BLaER1 (cell line): ENCODE measurements around the gene RNF123.
A peak's percentile ranks its signal among the peaks of the same experiment; 100 is the strongest.

Source experiments
- H3K27ac ChIP-seq: shearing (Covaris generic); formaldehyde crosslinking; 2 replicates; pipeline ENCODE4 v1.8.1; 2022
- H3K27me3 ChIP-seq: shearing (Covaris generic); formaldehyde crosslinking; 2 replicates; pipeline ENCODE4 v1.8.1; 2022
- H3K36me3 ChIP-seq: shearing (Covaris generic); formaldehyde crosslinking; 2 replicates; pipeline ENCODE4 v1.8.1; 2022
- H3K4me1 ChIP-seq: shearing (Covaris generic); formaldehyde crosslinking; 2 replicates; pipeline ENCODE4 v1.8.1; 2022
- H3K4me2 ChIP-seq: shearing (Covaris generic); formaldehyde crosslinking; 2 replicates; pipeline ENCODE4 v1.8.1; 2022
- H3K4me3 ChIP-seq: shearing (Covaris generic); formaldehyde crosslinking; 2 replicates; pipeline ENCODE4 v1.8.1; 2022
- H3K9ac ChIP-seq: shearing (Covaris generic); formaldehyde crosslinking; 2 replicates; pipeline ENCODE4 v1.8.1; 2022
- H3K9me3 ChIP-seq: shearing (Covaris generic); formaldehyde crosslinking; 2 replicates; pipeline ENCODE4 v1.8.1; 2022
- H4K20me1 ChIP-seq: shearing (Covaris generic); formaldehyde crosslinking; 2 replicates; pipeline ENCODE4 v1.8.1; 2022
- Cebpa-rat ChIP-seq: shearing (Covaris generic); IDR thresholded peaks from 2 replicates; pipeline ENCODE4 v1.8.1; 2022

The RNF123 gene

DNA sequence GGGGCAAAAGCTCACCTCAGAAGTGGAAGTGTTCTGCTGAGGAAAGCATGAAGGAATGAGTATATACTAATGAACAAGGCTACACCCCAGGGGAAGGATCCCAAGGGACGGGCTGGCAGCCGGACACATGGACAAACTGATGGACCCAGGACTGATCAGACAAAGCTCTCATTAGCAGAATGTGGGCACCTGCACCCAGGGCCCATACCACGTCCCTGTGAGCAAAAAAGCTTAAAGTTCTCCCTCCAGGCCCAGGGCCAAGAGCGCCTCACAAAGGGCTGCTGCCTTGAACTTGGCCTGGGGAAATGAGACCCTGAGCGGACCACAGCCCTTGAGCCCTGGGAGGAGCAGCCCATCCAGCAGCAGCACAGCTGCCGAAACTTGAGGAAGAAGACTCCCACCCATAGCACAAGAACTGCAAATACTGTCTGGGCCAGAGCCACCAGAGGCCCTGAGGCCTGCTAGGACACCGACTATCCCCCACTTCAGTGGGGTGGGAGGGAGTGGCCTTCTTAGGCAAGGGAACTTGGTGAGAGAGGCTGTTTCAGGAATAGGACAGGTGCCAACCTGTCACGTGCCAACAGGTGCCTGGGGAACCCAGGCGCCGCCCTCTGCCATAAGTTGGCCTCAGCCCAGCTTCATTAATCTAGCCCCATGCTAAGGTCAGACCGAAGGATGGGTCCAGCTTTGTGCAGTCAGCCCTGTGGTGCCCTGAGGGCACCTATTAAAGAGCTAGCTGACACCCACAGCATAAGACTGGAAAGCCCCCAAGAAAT lies 36.7 kb downstream of the RNF123 start:
- TF ChIP-seq Cebpa-rat = no peak
- 0 out of 2 replicates have a peak overlapping the region, but pooled peaks have one; percentile 2 for H3K9ac ChIP-seq

DNA sequence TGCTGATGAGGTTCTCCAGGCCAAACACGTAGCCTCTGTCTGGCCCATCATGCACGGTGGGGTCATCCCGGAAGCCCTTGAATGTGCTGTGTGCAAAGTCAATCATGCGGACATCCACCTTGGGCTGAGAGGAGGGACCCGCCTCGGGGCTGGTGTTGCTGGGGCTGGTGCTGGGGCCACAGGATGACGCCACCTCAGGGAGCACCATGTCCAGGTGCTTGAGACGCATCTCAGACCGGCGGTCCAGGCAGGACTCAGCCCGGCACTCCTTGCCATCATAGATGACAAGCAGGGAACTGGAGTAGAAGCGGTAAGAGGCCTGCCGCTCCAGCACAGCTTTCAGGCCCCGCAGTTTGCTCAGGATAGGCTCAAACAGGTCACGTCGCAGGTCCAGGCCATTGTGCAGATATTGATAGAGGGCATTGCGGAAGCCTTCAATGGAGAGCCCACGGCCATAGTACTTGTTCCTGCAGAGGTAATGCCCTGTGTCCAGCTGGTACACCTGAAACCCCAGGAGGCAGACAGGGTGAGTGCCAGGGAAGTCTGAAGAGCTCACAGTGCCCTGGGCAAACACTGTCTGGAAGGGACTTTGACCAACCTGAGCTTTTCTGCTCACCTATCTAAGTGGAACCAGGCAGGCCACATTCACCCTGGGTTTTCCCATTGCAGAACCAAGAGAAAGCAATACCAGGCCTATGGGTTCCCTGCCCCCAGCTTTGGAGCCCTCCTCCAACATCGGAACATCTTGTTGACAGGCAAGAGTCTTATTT lies 38.0 kb downstream of the RNF123 start:
- H3K9me3 ChIP-seq = no peaks in the 10 kb centered on the region
- no peak overlapping the region for H3K4me3 ChIP-seq
- peaks cover 81% of the 10 kb centered on the region for H3K36me3 ChIP-seq
- peaks cover 30% of the 10 kb centered on the region for H4K20me1 ChIP-seq
- no peak for TF ChIP-seq Cebpa-rat
- H3K4me2 ChIP-seq = no peak overlapping the region
- H3K27ac ChIP-seq = no peak overlapping the region
- 0 out of 2 replicates have a peak overlapping the region, but pooled peaks have one; percentile 10 for H3K9ac ChIP-seq
- H3K4me1 ChIP-seq = peaks cover 20% of the 10 kb centered on the region
- H3K27me3 ChIP-seq = no peaks in the 10 kb centered on the region

More for the DNA sequence above, 36.7 kb downstream of the RNF123 start:
- H3K9me3 ChIP-seq = no peaks in the 10 kb centered on the region
- no peak overlapping the region for H3K27ac ChIP-seq
- no peak overlapping the region for H3K4me2 ChIP-seq
- peaks cover 23% of the 10 kb centered on the region for H3K4me1 ChIP-seq
- peaks cover 35% of the 10 kb centered on the region for H4K20me1 ChIP-seq
- no peaks in the 10 kb centered on the region for H3K27me3 ChIP-seq
- peaks cover 81% of the 10 kb centered on the region for H3K36me3 ChIP-seq
- no peak overlapping the region for H3K4me3 ChIP-seq

DNA sequence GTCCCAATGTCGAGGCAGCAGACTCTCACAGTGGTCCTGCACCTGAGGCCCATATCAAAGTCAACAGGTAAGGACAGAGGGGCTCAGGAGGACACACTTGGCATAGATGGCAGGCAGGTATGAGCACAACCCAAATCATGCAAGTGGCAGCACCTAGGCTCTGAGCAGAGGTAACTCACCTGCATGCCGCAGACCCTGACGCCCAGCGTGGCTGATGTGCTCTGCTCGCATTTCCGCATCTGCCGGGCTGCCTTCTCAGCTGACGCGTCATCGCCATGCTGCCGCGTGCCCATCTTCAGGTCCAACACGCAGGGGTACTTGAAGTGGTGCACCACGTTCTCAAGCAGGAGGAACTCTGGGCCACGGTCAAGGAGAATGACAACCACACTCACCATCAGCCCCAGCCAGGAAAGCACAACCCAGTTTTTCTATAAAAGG lies 38.6 kb downstream of the RNF123 start:
- peaks cover 81% of the 10 kb centered on the region for H3K36me3 ChIP-seq

DNA sequence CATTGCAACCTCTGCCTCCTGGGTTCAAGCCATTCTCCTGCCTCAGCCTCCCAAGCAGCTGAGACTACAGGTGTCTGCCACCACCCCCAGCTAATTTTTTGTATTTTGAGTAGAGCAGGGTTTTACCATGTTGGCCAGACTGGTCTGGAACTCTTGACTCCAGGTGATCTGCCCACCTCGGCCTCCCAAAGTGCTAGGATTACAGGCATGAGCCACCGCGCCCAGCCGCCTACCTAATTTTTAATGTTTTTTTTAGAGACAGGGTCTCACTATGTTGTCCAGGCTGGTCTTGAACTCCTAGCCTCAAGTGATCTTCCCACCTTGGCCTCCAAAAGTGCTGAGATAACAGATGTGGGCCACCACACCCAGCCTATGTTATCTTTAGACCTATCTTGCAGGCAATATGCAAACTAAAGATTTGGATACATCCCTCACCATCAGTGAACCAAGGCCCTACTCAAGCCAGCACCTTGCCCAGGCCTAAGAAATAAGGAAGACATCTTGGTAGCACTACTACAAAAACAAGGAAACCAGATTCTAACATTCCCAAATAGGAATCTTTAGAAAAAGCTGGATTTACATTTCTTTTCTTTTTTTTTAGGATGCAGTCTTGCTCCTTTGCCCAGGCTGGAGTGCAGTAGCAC lies 40.7 kb downstream of the RNF123 start:
- H3K27me3 ChIP-seq = no peaks in the 10 kb centered on the region
- no peak overlapping the region for H3K27ac ChIP-seq
- H3K9ac ChIP-seq = no peak overlapping the region
- peaks cover 100% of the 10 kb centered on the region for H3K36me3 ChIP-seq
- H3K9me3 ChIP-seq = no peaks in the 10 kb centered on the region
- TF ChIP-seq Cebpa-rat = no peak
- H3K4me2 ChIP-seq = no peak overlapping the region
- H3K4me1 ChIP-seq = peaks cover 3% of the 10 kb centered on the region; the same call in 1 of the 2 replicates
- peaks cover 37% of the 10 kb centered on the region; the same call in 1 of the 2 replicates for H4K20me1 ChIP-seq
- no peak overlapping the region for H3K4me3 ChIP-seq

More for the DNA sequence above, 38.6 kb downstream of the RNF123 start:
- Histone ChIP-seq H3K9ac (no peak overlapping the region), H3K27me3 (no peaks in the 10 kb centered on the region), H3K4me1 (peaks cover 14% of the 10 kb centered on the region), H3K4me3 (no peak overlapping the region), H3K27ac (no peak overlapping the region), H3K4me2 (no peak overlapping the region), H3K9me3 (no peaks in the 10 kb centered on the region), H4K20me1 (peaks cover 23% of the 10 kb centered on the region)
- no peak for TF ChIP-seq Cebpa-rat

DNA sequence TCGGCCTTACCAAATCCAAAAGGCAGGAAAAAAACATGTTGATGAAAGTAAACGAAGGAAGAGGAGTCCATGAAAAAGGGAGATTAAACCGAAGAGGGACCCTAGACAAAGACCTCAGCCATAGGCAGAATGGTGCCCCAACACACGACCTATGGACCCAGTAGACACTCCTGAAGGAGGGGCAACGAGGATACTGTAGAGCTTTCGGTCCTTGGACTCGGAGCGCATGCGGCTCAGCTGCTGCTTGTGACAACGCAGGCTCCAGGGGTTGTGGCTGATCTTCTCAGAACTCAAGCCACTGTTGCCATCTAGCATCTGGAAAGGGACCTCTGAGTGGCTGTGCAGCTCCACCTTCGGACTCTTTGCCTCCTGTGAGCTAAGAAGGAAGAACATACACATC lies 43.2 kb downstream of the RNF123 start:
- Histone ChIP-seq H3K36me3 (peaks cover 99% of the 10 kb centered on the region), H3K27me3 (no peaks in the 10 kb centered on the region), H3K4me2 (no peak overlapping the region), H4K20me1 (peaks cover 33% of the 10 kb centered on the region; the same call in 1 of the 2 replicates), H3K27ac (no peak overlapping the region), H3K9me3 (no peaks in the 10 kb centered on the region), H3K4me1 (no peaks in the 10 kb centered on the region), H3K4me3 (no peak overlapping the region), H3K9ac (no peak overlapping the region)
- TF ChIP-seq Cebpa-rat = no peak

DNA sequence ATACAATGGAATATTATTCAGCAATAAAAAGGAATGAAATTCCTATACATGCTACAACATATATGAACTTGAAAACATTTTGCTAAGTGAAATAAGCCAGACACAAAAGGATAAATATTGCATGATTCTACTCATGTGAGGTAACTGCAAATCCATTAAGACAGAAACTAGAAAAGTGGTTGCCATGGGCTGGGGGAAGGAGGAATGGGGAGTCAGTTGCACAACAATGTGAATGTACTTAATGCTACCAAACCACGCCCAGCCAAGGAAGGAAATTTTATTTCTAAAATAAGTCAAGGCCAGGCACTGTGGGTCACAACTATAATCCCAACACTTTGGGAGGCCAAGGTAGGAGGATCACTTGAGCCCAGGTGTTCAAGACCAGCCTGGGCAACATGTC lies 44.2 kb downstream of the RNF123 start:
- peaks cover 36% of the 10 kb centered on the region; the same call in 1 of the 2 replicates for H4K20me1 ChIP-seq

DNA sequence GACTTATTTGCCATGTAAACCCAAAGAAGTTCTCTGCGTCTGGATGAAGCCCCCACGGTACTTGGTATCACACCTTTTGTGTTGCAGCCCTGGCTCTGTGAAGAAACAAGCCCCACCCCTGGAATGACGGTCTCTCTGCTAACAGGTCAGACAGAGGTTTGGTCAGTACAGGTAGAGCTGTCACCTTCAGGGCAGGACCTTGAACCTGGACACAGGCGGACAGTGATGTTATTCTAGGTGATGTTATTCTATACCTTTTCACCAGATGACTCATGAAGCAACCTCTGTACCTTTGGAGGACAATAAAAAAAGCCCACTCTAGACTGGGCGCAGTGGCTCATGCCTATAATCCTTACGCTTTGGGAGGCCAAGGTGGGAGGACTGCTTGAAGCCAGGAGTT lies 45.4 kb downstream of the RNF123 start:
- Histone ChIP-seq H3K27me3 (no peaks in the 10 kb centered on the region), H3K27ac (no peak overlapping the region), H3K4me3 (no peak overlapping the region), H3K4me2 (no peak overlapping the region), H3K9ac (no peak overlapping the region), H3K36me3 (peaks cover 98% of the 10 kb centered on the region), H3K4me1 (no peaks in the 10 kb centered on the region), H3K9me3 (no peaks in the 10 kb centered on the region), H4K20me1 (peaks cover 36% of the 10 kb centered on the region; the same call in 1 of the 2 replicates)
- TF ChIP-seq Cebpa-rat = no peak

More for the DNA sequence above, 44.2 kb downstream of the RNF123 start:
- H3K36me3 ChIP-seq = peaks cover 99% of the 10 kb centered on the region
- H3K4me2 ChIP-seq = no peak overlapping the region
- H3K4me1 ChIP-seq = no peaks in the 10 kb centered on the region
- H3K27me3 ChIP-seq = no peaks in the 10 kb centered on the region
- H3K9me3 ChIP-seq = no peaks in the 10 kb centered on the region
- H3K9ac ChIP-seq = no peak overlapping the region
- H3K4me3 ChIP-seq = no peak overlapping the region
- H3K27ac ChIP-seq = no peak overlapping the region
- TF ChIP-seq Cebpa-rat = no peak

DNA sequence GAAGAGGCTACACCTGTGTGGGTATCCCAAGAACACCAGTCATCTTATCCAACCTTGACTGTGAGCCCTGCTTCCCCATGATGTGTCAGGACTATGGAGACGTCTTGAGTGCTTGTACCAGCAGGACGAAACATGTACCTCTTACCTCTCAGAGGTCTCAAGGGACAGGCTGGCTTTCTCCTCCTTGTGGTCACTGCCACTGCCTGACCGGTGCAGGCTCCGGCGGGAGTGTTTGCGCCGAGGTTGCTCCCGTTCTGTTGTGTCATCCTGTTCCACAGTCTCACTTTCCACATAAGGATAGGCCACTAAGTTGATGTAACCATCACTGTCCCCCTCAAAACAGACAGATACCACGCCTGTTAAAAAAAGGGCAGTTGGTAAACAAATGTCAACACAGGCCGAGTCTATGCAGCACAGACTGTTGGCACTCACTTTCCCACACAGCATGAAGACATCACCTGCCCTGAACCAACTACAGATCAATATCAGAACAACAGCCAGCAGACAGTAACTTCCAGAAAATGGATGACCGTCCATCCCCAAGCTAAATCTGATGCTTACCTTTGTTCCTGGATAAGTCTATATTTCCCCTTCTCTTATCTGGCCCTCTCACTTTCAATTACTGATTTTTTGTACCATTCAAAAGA lies 48.8 kb downstream of the RNF123 start:
- Histone ChIP-seq H3K36me3 (peaks cover 95% of the 10 kb centered on the region), H4K20me1 (peaks cover 60% of the 10 kb centered on the region; the same call in 1 of the 2 replicates), H3K9ac (no peak overlapping the region), H3K9me3 (no peaks in the 10 kb centered on the region), H3K27me3 (no peaks in the 10 kb centered on the region), H3K4me2 (no peak overlapping the region), H3K4me1 (no peaks in the 10 kb centered on the region), H3K27ac (no peak overlapping the region), H3K4me3 (no peak overlapping the region)
- no peak for TF ChIP-seq Cebpa-rat

DNA sequence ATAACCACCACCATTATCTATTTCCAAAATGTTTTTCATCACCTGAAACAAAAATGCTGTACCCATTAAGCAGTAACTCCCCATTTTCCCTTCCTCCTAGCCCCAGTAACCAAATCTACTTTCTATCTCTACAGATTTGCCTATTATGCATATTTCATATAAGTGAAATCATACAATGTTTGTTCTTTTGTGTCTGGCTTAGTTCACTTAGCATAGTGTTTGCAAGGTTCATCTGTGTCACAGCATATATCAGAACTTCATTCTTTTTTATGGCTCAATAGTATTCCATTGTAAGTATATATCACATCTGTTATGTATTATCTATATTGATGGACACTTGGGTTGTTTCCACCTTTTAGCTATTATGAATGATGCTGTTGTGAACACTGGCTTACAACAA lies 51.1 kb downstream of the RNF123 start:
- no peak for TF ChIP-seq Cebpa-rat
- Histone ChIP-seq H3K9me3 (no peaks in the 10 kb centered on the region), H4K20me1 (peaks cover 60% of the 10 kb centered on the region), H3K27ac (no peak overlapping the region), H3K4me3 (no peak overlapping the region), H3K4me1 (no peaks in the 10 kb centered on the region), H3K27me3 (no peaks in the 10 kb centered on the region), H3K9ac (no peak overlapping the region), H3K4me2 (no peak overlapping the region), H3K36me3 (peaks cover 94% of the 10 kb centered on the region)
